Kidney epithelial cell (primary cell): ENCODE measurements around the gene ATP13A1. TPM values are rescaled to one million over a fixed set of nuclear protein-coding genes. Genes with fewer than 3 reads are reported as not detected.
"Not testable (repeated sequence)": the region's sequence is repeated elsewhere in the genome, so short reads cannot be mapped to it uniquely, and the experiment has no call there.

Experiments
- DNase-seq: peaks from one replicate; pipeline ENCODE4 v3.0.0-alpha.2; 2010; ENCODE audit warnings: low read depth
- H3K27me3 ChIP-seq: 2 replicates; pipeline ENCODE4 v1.6.0; 2011; ENCODE audit warnings: low read length; ENCODE audit not compliant: control insufficient read depth, insufficient read depth
- H3K36me3 ChIP-seq: 2 replicates; pipeline ENCODE4 v1.5.1; 2011; ENCODE audit warnings: low read length; ENCODE audit not compliant: control insufficient read depth, insufficient read depth
- H3K4me3 ChIP-seq: 2 replicates; pipeline ENCODE4 v1.5.1; 2011; ENCODE audit warnings: low read depth, mild to moderate bottlenecking, control low read depth, low read length
- total RNA-seq: library from RNA; depleted of rRNA; stranded (reverse); fragments of >200 nt; gene quantifications from 2 replicates; pipeline ENCODE4 v1.2.3, GENCODE V29; 2015
- TF ChIP-seq, protein P1 (sequence below): IDR thresholded peaks from 2 replicates; pipeline ENCODE4 v1.5.1; 2011; ENCODE audit warnings: mild to moderate bottlenecking, moderate library complexity, low read length, control low read depth, inconsistent platforms; ENCODE audit not compliant: insufficient read depth, poor library complexity, severe bottlenecking

ATP13A1 gene
- total RNA-seq, 1 donor from 2014 or later = 76.9 TPM

DNA sequence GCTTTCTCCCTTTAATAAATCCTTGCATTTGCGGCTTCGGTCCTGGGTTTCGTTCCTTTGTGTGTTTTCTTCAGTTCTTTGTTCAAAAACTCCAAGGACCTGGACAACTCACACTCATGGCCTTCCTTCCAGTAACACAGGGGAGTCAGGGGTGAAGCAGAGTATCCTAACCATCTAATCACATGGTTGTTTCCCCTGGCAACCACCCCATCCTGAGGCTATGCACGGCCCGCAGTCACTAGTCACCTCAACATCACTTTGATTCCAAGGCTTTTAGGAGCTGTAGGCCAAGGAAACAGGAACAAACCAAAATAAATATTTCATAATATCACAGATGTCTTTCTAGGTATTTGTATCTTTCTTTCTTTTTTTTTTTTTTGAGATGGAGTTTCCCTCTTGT, 34.1 kb upstream of the ATP13A1 start:
- TF ChIP-seq, protein P1, sequence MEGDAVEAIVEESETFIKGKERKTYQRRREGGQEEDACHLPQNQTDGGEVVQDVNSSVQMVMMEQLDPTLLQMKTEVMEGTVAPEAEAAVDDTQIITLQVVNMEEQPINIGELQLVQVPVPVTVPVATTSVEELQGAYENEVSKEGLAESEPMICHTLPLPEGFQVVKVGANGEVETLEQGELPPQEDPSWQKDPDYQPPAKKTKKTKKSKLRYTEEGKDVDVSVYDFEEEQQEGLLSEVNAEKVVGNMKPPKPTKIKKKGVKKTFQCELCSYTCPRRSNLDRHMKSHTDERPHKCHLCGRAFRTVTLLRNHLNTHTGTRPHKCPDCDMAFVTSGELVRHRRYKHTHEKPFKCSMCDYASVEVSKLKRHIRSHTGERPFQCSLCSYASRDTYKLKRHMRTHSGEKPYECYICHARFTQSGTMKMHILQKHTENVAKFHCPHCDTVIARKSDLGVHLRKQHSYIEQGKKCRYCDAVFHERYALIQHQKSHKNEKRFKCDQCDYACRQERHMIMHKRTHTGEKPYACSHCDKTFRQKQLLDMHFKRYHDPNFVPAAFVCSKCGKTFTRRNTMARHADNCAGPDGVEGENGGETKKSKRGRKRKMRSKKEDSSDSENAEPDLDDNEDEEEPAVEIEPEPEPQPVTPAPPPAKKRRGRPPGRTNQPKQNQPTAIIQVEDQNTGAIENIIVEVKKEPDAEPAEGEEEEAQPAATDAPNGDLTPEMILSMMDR = no peak
- H3K27me3 ChIP-seq = no peaks in the 10 kb centered on the region
- H3K4me3 ChIP-seq = no peak overlapping the region
- H3K36me3 ChIP-seq = no peaks in the 10 kb centered on the region
- DNase-seq = no peak

DNA sequence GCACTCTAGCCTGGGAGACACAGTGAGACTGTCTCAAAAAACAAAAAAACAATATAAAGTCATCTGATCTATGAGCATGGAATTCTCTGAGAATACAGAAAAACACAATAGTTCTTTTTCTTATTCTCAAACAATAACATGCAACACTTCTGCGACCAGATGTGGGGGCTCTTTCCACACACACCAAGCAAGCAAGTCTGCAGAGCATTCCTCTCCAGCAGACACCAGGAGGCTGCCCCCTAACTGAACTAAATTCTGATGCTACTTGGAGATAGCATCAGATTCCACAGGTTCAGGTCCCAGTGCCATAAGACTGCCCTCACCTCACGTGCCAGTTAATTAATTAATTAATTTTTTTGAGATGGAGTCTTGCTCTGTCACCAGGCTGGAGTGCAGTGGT, 32.9 kb upstream of the ATP13A1 start:
- Histone ChIP-seq H3K4me3 (no peak overlapping the region), H3K27me3 (no peaks in the 10 kb centered on the region), H3K36me3 (no peaks in the 10 kb centered on the region)
- DNase-seq = no peak
- TF ChIP-seq, protein P1 = no peak

DNA sequence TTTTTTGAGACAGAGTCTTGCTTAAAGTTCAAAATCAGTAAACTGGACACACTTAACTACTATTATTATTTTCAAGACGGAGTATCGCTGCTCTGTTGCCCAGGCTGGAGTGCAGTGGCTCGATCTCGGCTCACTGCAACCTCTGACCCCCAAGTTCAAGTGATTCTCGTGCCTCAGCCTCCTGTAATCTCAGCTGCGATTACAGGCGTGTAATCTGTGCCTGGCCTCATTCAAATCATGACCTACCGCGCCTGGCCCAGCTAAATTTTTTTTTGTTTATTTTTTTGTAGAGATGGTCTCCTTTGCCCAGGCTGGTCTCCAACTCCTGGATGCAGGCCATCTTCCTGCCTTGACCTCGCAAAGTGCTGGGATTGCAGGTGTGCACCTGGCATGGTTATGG, 28.2 kb upstream of the ATP13A1 start:
- TF ChIP-seq, protein P1 = no peak
- Histone ChIP-seq H3K27me3 (no peaks in the 10 kb centered on the region), H3K4me3 (no peak overlapping the region), H3K36me3 (no peaks in the 10 kb centered on the region)
- DNase-seq = no peak

DNA sequence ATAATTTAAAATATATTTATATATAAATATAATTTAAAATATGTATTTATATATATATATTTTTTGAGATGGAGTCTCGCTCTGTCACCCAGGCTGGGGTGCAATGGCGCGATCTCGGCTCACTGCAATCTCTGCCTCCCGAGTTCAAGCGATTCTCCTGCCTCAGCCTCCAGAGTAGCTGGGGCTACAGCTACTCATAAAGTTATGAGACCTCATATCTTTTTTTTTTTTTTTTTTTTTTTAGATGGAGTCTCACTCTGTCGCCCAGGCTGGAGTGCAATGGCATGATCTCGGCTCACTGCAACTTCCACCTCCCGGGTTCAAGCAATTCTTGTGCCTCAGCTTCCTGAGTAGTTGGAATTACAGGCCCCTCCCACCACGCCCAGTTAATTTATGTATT, 25.5 kb upstream of the ATP13A1 start:
- not testable (repeated sequence) for H3K4me3 ChIP-seq, H3K36me3 ChIP-seq, H3K27me3 ChIP-seq, DNase-seq

DNA sequence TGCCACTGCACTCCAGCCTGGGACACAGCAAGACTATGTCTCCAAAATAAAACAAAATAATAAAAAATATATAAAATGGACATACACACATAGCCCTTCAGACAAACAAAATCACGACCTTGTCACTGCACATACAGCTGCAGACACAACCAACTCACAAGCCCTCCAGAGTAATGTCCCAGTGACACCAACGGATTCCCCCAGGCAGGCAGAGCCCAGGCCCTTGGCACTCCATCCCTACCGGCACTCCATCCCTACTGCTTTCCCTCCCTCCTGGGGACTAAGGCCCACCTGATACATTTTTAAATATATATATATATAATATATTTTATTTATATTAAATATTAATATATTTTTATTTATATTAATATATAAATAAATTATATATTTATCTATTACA, 23.6 kb upstream of the ATP13A1 start:
- H3K27me3 ChIP-seq = no peaks in the 10 kb centered on the region
- no peak overlapping the region for H3K4me3 ChIP-seq
- TF ChIP-seq, protein P1 = no peak
- DNase-seq = no peak
- H3K36me3 ChIP-seq = no peaks in the 10 kb centered on the region

DNA sequence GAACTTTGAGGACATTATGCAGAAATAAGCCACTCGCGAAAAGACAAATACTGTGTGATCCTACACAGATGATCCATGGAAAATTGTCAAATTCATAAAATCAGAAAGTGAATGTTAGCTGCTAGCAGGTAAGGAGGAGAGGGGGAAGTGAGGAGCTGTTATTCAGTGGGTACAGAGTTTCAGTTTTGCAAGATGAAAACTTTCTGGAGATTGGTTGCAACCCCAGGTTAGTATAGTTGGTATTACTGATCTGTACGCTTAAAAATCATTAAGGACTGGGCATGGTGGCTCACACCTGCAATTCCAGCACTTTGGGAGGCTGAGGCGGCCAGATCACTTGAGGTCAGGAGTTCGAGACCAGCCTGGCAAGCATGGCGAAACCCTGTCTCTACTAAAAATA, 23.1 kb upstream of the ATP13A1 start:
- TF ChIP-seq, protein P1 = no peak
- DNase-seq = no peak
- Histone ChIP-seq H3K4me3 (no peak overlapping the region), H3K36me3 (no peaks in the 10 kb centered on the region), H3K27me3 (no peaks in the 10 kb centered on the region)

DNA sequence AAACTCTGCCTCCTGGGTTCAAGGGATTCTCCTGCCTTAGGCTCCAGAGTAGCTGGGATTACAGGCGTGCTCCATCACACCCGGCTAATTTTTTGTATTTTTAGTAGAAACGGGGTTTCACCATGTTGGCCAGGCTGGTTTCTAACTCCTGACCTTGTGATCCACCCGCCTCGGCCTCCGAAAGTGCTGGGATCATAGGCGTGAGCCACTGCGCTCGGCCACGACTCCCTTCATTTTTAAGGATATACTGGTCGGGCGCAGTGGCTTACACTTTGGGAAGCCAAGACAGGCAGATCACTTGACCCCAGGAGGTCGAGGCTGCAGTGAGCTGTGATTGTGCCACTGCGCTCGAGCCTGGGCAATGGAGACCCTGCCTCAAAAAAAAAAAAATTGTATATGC, 22.6 kb upstream of the ATP13A1 start:
- H3K4me3 ChIP-seq, H3K36me3 ChIP-seq, DNase-seq, H3K27me3 ChIP-seq: not testable (repeated sequence)
